ENCODE results near the gene SDC3.

Gene SDC3

GRCh38 chr1:30851286-30851685 is 57.3 kb downstream of the SDC3 start:
- no peak for DNase-seq (ENCODE audit: extremely low read depth, low read depth)
- TF ChIP-seq, protein P1, sequence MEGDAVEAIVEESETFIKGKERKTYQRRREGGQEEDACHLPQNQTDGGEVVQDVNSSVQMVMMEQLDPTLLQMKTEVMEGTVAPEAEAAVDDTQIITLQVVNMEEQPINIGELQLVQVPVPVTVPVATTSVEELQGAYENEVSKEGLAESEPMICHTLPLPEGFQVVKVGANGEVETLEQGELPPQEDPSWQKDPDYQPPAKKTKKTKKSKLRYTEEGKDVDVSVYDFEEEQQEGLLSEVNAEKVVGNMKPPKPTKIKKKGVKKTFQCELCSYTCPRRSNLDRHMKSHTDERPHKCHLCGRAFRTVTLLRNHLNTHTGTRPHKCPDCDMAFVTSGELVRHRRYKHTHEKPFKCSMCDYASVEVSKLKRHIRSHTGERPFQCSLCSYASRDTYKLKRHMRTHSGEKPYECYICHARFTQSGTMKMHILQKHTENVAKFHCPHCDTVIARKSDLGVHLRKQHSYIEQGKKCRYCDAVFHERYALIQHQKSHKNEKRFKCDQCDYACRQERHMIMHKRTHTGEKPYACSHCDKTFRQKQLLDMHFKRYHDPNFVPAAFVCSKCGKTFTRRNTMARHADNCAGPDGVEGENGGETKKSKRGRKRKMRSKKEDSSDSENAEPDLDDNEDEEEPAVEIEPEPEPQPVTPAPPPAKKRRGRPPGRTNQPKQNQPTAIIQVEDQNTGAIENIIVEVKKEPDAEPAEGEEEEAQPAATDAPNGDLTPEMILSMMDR (IDR thresholded peaks at IDR 0.05; ENCODE audit: low read depth, low read length, missing control alignments) = no peak
- H3K4me3 ChIP-seq (replicated peaks; ENCODE audit: low read depth, low read length) = no peak overlapping the region

- H3K4me3 ChIP-seq (replicated peaks; ENCODE audit: low read depth, low read length) = no peak overlapping the region
- no peak for DNase-seq (ENCODE audit: extremely low read depth, low read depth)
- TF ChIP-seq, protein P1 (IDR thresholded peaks at IDR 0.05; ENCODE audit: low read depth, low read length, missing control alignments) = no peak
These were observed 58.0 kb downstream of the SDC3 start for GRCh38 chr1:30850607-30851006.

DNA sequence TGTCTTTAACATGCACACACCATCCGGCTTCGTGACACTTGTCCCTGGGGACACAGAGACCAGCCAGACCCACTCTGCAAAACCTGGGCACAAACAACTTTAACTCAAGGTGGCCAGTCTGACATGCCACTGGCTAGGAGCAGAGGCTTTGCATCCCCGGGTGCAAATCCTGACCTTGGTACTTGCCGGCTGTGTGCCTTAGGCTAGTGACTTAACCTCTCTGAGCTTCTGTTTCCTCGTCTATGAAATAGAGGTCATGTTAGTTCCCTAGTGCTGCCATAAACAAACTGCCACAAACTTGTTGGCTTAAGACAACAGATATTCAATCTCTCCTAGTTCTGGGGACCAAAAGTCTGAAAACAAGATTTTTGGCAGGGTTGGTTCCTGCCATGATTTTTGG is 60.4 kb downstream of the SDC3 start:
- DNase-seq (ENCODE audit: extremely low read depth, low read depth) = no peak
- TF ChIP-seq, protein P1 (IDR thresholded peaks at IDR 0.05; ENCODE audit: low read depth, low read length, missing control alignments) = no peak
- H3K4me3 ChIP-seq (replicated peaks; ENCODE audit: low read depth, low read length) = no peak overlapping the region

- no peak overlapping the region for H3K4me3 ChIP-seq (replicated peaks; ENCODE audit: low read depth, low read length)
- TF ChIP-seq, protein P1 (IDR thresholded peaks at IDR 0.05; ENCODE audit: low read depth, low read length, missing control alignments) = no peak
- no peak for DNase-seq (ENCODE audit: extremely low read depth, low read depth)
These were observed 61.1 kb downstream of the SDC3 start for GRCh38 chr1:30847358-30847972.

DNA sequence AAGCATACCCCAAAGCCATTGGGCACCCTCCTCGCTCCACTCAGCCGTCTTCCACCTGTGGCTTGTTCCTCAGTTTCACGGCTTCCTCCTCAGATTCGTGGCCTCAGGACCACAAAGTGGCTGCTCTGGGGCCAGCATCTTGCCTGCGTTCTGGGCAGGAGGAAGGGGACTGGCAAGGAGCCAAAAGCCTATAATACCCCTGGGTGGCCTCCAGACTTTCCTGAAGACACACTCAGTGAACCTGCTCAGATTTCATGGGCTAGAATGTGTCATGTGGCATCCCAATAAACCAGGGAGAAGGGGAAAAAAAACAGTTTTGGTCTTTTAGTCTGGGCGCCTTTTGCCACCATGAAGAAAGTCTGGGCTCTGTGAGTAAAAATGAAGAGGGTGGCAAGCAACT is 62.0 kb downstream of the SDC3 start:
- DNase-seq (ENCODE audit: extremely low read depth, low read depth) = no peak
- TF ChIP-seq, protein P1 (IDR thresholded peaks at IDR 0.05; ENCODE audit: low read depth, low read length, missing control alignments) = no peak
- no peak overlapping the region for H3K4me3 ChIP-seq (replicated peaks; ENCODE audit: low read depth, low read length)

DNA sequence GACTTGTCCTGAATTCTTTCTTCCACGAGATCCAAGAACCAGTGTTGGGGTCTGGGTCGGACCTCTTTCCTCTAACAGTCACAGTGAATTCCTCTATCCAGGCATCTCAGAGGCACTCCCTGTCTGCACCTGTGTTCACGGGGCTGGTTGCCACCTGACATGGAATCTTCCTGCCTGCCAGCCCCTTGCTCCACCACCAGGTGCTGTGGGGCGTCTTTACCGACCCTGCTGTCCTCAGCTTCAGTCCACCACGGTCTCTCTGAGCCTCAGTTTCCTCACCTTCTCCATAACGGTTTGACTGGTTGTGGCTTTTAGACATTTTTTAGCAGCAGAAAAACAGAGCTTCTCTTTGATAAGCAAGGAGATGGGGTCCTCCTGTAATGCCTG is 62.7 kb downstream of the SDC3 start:
- DNase-seq (ENCODE audit: extremely low read depth, low read depth) = no peak
- no peak overlapping the region for H3K4me3 ChIP-seq (replicated peaks; ENCODE audit: low read depth, low read length)
- TF ChIP-seq, protein P1 (IDR thresholded peaks at IDR 0.05; ENCODE audit: low read depth, low read length, missing control alignments) = no peak
